GM21576 (cell line): ENCODE measurements around the gene LY6G5C.
"Not testable (repeated sequence)": the region's sequence is repeated elsewhere in the genome, so short reads cannot be mapped to it uniquely, and the experiment has no call there.

Experiments
- ATAC-seq: cut with Tn5 transposase; IDR thresholded peaks from one replicate; pipeline ENCODE4 v1.9.1; 2021; ENCODE audit warnings: mild to moderate bottlenecking, moderate library complexity; ENCODE audit not compliant: unreplicated experiment

The LY6G5C gene

DNA sequence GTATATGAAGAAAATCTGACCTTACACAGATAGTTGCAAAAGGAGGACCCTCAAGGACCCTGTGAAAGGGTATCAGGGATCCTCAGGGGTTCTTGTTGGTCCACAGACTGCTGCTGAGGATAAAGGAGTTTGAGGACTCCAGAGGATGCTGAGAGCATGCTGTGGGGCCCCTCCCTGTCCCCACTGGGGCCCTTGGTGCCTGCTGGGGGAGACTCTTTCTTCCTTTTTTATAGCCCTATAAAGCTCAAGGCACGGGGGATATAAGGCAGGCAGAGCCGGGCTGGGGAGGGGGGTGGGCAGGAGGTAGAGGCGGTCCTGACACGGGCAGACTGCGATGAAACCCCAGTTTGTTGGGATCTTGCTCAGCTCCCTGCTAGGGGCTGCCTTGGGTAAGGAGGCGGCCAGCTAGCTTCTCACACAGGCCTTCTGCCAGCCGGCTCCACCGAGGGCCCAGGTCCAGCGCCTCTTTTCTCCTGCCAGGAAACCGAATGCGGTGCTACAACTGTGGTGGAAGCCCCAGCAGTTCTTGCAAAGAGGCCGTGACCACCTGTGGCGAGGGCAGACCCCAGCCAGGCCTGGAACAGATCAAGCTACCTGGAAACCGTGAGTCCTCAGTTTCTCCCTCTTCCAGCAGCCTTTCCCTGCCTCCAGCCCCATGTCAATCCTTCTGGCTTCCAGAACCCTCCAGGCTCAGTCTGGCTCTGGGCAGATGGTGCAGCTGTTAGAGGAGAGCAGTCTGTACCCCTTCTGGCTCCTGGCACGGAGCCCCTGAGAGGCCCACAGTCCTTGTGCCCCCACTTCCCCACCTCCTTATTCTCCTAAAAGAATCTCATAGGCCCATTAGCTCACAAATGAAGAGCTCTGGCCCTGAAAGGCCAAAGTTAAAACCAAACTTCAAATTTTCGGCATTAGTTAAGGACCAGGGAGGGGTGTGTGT lies 34.4 kb upstream of the LY6G5C start, which contains the start of gene LY6G6D:
TSS of gene LY6G6D (plus strand) at position 327 of the 937 bp plus-strand sequence. CDS start at position 335, 8 bp downstream.
- ATAC-seq: no peak

DNA sequence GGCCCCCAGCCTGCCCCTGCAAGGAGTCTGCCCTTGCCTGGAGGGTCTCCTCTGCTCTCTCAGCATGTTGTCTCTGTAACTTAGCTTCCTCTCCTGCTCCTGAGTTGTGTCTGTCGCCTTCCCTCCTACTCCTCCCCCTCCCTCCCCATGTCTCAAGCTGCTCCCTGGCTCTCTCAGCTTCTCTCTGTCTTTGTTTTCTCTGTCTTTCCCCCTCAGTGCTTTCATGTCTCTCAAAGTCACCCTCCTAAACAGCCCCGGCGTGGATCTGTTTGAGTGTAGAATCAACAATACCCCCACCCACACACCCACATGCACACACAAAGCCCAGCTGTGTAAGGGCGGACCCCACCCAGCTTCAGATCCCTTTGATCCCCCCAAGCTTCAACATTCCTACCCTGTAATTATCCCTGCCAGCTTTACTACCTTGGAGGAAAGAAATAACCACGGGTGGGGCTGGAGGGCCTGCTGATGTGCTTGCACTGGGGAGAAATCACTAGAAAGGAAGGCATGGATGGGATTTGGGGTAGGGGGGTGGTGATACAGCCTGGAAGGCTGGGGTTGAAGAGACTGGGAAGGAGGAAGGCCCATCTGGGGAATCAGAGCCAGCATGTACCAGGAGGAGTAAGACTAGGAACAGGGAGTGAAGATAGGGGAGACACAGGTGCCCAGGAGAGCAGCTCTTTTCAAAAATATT lies 33.3 kb upstream of the LY6G5C start:
- ATAC-seq: no peak

DNA sequence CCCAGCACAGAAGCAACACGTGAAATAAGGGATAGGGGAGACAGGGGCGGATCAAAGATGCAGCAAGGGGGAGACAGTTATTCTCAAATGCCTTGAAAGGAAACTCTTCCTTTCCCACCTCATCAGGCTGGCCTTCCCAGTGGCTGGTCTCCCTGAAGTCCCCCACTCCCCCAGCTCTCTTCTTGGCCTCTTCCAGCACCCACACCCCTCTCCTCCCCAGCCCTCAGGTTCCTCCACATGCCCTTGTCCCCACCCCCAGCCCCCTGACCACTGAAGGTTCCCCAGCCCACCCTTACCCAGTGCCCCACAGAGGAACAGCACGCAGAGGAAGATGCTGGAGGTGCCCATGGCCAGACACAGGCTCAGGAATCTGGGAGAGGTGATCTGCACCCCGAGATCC lies 32.6 kb upstream of the LY6G5C start:
- no peak for ATAC-seq

DNA sequence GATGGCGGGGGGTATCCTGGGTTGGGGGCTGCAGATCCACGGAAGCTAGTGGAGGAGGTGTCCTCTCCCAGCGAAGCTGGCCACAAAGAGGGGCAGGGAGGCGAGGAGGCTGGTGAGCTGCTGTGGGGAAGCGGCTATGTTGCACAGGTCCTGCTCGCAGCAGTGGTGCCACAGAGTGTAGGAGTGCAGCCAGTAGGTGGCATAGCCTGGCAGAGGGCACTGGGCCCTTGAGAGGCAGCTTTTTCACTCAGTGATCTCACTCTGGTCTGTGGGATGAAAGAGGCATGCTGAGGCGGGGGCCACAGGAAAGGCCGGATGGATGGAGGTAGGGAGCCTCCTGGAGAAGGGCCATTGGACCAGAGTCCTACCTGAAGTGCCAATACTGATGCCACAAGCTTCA lies 31.4 kb upstream of the LY6G5C start:
- ATAC-seq: no peak

DNA sequence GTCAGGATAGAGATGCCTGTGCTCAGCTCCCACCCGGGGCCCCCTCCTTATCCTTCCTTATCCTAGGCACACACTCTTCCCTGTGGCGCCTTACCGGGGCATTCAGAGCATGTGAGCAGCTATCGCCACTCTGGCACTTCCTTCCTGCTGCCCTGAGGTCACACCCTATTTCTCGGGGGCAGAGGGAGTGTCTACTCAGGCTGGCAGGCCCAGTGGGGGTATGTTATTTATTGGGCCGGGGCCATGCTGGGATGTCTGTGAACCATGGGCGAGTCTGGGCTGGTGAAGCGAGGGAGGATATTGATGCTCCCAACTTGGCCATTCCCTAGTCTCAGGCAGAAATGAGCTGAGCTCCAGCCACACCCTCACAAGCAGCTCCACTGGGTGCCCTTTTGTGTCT lies 30.4 kb upstream of the LY6G5C start:
- no peak for ATAC-seq

DNA sequence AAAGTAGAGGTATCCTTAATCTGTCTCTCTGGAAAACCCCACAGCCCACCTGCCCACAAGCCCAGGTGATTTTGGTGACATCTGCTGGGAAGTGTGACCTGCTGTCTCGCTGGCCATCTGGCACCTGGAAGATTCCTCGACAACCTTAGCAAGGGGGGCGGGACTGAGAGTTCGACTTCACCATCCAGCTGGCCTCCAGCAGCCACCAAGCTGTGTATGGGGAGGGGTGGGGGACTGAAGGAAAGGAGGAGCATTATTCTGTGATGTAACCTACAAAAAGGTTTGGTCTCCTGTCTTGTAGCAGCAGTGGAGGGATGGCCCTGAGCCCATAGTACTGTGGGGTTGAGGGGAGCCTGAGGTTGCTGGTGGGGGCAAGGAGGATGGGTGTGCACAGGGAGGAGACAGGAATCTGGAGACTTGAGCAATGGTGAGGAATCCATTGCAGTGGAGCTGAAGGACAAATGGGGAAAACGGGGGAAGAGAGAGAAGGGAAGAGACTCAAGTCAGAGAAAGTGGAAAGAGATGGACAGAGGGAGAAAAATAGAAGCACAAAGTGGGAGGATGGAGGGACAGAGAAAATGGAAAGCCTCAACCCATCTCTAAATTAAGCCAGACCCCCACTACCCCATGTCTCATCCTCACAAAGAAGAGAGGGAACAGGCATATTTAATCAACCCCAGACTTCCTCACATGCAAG lies 29.8 kb upstream of the LY6G5C start:
- ATAC-seq: no peak

DNA sequence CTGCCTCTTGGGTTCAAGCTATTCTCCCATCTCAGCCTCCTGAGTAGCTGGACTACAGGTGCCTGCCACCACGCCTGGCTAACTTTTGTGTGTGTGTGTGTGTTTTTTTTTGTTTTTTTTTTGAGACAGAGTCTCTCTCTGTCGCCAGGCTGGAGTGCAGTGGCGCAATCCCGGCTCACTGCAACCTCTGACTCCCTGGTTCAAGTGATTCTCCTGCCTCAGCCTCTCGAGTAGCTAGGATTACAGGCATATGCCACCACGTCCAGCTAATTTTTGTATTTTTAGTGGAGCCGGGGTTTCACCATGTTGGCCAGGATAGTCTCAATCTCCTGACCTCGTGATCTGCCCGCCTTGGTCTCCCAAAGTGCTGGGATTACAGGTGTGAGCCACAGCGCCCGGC lies 28.3 kb upstream of the LY6G5C start:
- ATAC-seq: not testable (repeated sequence)

DNA sequence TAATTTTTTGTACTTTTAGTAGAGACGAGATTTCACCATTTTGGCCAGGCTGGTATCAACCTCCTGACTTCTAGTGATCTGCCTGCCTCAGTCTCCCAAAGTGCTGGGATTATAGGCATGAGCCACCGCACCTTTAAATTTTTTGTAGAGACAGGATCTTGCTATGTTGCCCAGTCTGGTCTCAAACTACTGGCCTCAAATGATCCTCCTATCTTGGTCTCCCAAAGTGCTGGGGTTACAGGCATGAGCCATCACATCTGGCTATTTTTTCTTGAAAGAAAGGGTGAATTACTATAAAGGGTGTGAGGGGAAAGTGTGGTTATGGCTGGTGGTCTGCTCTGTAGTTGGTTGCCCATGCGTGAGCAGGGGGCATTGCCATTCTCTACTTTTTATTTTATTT lies 27.4 kb upstream of the LY6G5C start:
- no peak for ATAC-seq

DNA sequence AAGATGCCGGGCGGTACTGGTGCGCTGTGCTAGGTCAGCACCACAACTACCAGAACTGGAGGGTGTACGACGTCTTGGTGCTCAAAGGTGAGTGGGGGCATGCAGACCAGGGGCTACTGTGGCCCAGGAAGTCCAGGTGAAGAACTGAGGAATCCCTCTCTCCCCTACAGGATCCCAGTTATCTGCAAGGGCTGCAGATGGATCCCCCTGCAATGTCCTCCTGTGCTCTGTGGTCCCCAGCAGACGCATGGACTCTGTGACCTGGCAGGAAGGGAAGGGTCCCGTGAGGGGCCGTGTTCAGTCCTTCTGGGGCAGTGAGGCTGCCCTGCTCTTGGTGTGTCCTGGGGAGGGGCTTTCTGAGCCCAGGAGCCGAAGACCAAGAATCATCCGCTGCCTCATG lies 26.8 kb upstream of the LY6G5C start:
- no peak for ATAC-seq

DNA sequence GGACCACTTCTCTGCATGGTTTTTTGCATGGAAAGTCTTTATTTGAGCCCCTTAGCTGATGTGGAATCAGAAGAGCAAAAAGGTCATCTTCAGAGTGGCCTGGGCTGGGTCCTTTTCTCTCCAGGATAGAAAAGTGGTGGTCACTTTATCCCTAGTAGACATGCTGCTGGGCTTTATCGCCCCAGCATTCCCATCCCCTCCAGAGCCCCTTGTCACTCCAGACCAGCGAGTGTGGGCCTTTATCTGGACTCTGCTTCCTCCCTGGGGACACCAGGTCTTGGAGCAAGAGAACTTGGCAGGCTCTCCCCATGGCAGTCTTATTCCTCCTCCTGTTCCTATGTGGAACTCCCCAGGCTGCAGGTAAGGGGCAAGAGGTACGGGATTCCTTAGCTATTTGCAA lies 25.7 kb upstream of the LY6G5C start, which contains the start of gene LY6G6F:
TSS of gene LY6G6F (plus strand) at position 268 of the 400 bp plus-strand sequence. CDS start at position 309, 41 bp downstream.
- no peak for ATAC-seq

DNA sequence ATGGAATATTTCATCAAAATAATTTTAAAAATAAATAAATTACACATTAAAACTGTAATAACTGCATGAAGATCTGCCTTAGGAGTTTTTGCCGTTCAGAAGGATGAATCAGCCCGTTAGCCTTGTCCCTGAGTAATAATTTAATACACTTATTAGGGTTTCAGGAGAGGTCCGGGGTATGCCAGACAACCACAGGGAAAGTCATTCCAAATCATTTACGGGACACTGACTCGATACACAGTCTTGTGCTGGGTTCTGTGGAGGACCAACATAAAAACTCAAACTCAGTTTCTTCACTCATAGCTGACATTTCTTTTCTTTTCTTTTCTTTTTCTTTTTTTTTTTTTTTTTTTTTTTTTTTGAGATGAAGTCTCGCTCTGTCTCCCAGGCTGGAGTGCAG lies 25.1 kb upstream of the LY6G5C start:
- ATAC-seq: no peak

DNA sequence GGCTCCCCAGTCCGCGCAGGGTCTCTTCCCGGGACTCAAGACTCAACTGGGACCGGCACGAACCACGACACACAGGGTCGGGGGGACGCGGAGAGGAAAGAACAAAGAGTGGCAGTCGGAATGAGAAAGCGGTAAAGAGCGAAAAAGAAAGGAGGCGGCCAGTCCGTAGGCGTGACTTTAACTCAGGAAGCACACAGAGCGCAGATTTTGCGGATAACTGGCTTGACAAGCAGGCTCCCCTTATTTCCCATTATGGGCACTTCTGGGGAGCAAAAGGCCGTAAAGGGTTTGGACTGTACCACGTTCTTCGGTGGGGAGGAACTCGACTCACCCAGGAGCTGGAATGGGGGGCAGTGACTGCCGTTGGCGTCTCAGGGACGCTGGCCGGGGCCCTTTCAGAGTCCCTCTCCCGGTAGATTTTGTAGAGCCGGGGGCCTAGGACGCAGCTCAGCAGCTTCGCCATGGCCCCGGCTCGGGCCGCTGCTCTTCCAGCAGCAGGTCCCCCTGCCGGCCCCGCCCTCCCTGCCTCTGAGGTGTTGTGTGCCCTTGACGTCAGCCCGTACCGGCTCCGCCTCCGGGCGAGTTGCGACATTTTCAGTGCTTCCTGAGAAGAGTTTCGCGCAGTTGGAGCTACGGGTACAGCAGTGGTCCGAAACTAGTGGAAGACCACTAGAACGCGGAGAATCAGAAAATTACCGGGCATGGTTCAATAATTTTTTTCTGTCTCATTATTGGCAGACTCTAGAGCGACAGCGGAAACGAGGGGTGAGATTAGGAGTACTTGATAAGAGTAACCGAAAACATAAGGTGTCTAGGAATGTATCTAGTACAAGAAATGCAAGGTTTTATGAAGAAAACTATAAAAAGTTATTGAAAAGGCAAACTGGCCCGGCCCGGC lies 22.2 kb upstream of the LY6G5C start, which contains the start of gene ABHD16A:
TSS of gene ABHD16A (minus strand) at position 506 of the 898 bp plus-strand sequence. CDS start at position 463, 43 bp downstream.
- ATAC-seq: peak; percentile 82

DNA sequence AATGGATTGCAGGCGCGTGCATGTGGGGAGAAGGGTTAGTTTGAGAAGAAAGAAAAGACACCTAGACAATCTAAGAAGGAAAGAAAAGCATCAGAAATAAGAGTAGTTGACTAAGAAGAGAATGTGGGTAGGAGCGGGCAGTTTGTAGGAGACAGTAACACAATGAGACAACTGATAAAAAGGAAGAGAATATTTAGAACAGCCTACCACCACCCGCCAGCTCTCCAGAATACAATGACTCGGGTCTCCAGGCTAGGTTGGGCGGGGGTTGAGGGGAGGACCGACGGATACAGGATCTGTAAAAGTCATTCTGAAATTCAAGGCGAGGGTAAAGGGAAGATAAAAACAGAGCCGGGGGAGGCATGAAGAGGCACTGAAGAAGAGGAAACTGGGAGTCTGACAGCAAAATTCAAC lies 21.5 kb upstream of the LY6G5C start:
- no peak for ATAC-seq

DNA sequence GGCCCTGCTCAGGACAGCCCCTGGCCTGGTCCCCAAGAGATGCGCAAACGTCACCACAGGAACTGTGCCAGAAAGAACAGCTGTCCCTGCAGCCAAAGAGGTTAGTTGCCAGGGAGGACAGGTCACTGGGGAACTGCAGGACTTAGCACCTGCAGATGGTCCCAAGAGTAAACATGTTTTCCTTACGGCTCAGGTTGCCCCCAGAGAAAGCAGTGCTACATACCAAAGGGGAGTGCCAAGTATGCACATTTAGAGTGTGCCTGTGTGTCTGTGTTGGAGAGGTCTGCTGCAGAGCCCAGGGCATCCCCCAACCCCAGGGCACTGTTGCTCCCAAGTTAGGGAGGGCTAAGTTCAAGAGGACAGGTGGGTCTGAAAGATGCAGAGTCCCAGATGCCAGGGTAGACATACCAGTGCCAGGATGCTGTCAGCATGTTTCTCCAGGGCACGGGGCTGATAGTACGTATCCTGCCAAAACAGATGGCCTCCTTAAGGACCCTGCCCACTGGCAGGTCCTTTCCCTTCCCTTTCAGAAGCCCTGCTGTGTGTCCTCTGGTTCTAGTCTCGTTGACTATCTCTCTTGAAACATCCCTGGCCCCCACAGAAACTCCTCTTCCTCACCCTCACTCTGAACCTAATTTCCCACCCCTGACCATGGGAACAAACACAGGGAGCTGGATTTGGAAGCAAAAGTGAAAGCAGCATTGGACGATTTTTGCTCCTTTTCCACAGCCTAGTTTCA lies 21.0 kb upstream of the LY6G5C start:
- no peak for ATAC-seq

DNA sequence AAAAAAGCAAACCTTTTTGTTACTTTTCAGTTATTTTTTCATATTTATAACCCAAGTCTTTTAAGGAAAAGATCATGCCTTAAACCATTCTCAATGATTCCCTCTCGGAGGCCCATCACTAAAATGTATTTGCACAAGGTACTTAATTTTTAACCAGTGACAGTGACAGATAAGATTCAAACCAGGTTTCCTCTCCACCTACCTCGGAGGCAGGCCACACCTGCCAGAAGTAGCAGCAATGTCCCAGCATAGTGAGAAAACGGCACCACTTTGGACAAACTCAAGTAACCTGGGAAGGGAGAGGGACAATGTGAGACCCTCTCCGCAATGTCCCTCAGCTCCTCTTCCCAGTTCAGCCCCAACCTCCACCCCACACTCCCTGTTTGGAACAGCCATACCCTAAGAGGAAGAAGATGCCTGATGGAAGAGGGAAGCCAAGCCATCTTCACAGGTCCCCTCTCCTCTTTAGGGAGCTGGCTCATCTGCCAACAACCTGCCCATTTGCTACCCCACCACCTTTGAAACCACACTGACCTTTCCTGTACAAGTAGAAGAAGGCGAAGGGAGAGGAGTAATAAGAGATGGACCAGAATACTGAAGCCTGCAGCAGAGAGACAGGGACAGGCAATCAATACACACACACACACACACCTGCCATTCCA lies 20.0 kb upstream of the LY6G5C start:
- ATAC-seq: no peak

DNA sequence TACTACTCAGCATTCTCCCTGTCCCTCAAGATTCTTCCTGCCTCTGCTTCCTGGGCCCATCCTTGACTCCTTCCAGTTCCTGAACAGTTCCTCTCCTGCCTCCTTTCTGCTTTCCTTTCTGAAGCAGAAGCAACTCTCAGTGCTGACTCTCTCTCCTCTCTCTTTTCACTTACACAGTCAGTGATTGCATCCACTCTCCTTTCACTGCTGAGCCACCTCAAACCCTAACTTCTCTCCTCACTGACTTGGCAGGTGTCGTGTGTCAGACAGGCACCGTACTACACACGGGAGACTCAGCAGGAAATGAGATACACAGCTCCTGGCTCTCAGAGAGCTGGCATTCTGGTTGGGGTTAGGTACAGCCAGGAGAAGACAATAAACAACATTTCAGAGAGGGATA lies 16.7 kb upstream of the LY6G5C start:
- ATAC-seq: no peak

DNA sequence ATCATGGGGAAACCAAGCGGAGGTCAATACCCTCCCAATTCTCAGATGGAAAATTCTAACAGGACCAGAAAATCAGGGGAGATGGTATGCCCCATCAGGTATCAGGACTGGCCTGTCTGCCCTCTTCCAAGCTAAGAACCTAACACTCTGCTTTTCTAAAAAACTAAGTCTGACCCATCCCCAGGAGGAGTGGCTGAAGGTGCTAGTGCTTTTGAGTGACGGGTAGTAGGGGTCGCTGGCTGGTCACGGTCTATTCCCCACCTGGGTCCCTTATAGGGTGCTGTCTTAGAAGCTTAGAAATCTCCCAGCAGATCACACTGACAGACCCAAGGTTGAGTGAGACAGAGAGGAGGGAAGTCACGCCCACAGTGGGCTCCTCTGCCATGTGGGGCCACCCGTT lies 12.7 kb upstream of the LY6G5C start:
- ATAC-seq: no peak

DNA sequence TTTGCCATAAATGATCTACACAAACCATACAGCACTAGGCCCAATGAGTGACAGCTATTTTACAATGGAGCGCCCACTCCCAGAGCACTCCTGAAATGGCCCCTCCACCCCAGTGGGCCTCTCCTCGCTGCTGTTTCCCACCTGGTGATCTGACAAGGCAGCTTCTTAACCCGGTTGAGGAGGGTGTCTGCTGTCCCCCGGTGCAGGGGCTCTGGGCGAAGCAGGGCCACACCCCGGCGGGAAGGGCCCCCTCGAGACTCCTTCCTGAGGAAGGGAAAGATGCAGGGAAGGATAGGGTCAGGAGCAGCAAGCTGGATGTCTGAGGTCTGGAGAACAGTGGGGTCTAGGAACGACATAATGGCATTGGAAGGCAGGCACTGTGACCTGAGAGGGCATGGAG lies 12.0 kb upstream of the LY6G5C start:
- no peak for ATAC-seq

DNA sequence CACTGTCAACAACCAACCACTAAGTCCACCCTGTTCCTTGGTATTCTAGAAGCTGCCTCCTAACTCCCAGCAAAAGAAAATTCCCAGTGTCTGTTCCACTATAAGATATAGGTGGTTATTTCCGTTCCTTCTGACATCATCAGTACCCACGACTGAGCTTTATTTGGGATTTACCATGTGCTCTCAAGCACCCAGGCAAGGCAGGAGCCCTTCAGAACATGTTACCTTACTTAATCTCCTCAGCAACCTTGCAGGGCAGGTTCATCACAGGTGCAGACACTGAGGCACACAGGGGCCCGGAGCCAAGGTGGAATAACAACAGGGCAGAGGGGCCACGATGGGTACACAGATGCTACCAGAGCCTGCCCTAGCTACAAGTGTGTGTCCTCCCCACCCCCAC lies 11.5 kb upstream of the LY6G5C start:
- ATAC-seq: no peak
